ENCODE data around the gene RPRM.

The RPRM gene

GRCh38 chr2:153474407-153474806 lies 4.2 kb downstream of the RPRM start:
- TF ChIP-seq EZH2phosphoT487 (conservative IDR thresholded peaks at IDR 0.05; ENCODE audit: low read length), result no peak
- no peak for TF ChIP-seq CTCF (IDR thresholded peaks at IDR 0.05; ENCODE audit: insufficient read depth, low read length, poor library complexity, severe bottlenecking)
- no peaks in the 10 kb centered on the region for H3K27me3 ChIP-seq (ENCODE audit: low read length)
- no peak overlapping the region for H3K27ac ChIP-seq (ENCODE audit: low read depth, low read length)

GRCh38 chr2:153470867-153471266 lies 7.7 kb downstream of the RPRM start:
- H3K4me3 ChIP-seq (ENCODE audit: insufficient read depth, low read length, poor library complexity, severe bottlenecking), result no peak overlapping the region
- no peak overlapping the region for H3K9ac ChIP-seq (ENCODE audit: low read length)
- H3K9me3 ChIP-seq (ENCODE audit: insufficient read depth, low read length), result no peaks in the 10 kb centered on the region
- no peaks in the 10 kb centered on the region for H3K79me2 ChIP-seq (ENCODE audit: insufficient read depth, low read length)
- no peaks in the 10 kb centered on the region for H4K20me1 ChIP-seq (ENCODE audit: low read depth, low read length)
- no peaks in the 10 kb centered on the region for H3K27me3 ChIP-seq (ENCODE audit: low read length)
- H3K9me2 ChIP-seq (replicated peaks; ENCODE audit: insufficient read depth, low read length), result no peaks in the 10 kb centered on the region
- H3K4me2 ChIP-seq (ENCODE audit: low read depth, low read length, poor library complexity, severe bottlenecking), result no peak overlapping the region
- H2AFZ ChIP-seq (ENCODE audit: low read depth, low read length, severe bottlenecking), result no peak overlapping the region
- no peak overlapping the region for H3K27ac ChIP-seq (ENCODE audit: low read depth, low read length)
- TF ChIP-seq EZH2phosphoT487 (conservative IDR thresholded peaks at IDR 0.05; ENCODE audit: low read length), result no peak
- no peak for TF ChIP-seq CTCF (IDR thresholded peaks at IDR 0.05; ENCODE audit: insufficient read depth, low read length, poor library complexity, severe bottlenecking)
- no peaks in the 10 kb centered on the region for H3K36me3 ChIP-seq (ENCODE audit: low read length)
- no peaks in the 10 kb centered on the region for H3F3A ChIP-seq (ENCODE audit: insufficient read depth)

More at GRCh38 chr2:153474407-153474806, 4.2 kb downstream of the RPRM start:
- Histone ChIP-seq H3F3A (ENCODE audit: insufficient read depth) (no peaks in the 10 kb centered on the region), H3K9me3 (ENCODE audit: insufficient read depth, low read length) (no peaks in the 10 kb centered on the region), H3K4me3 (ENCODE audit: insufficient read depth, low read length, poor library complexity, severe bottlenecking) (no peak overlapping the region), H3K9me2 (replicated peaks; ENCODE audit: insufficient read depth, low read length) (no peaks in the 10 kb centered on the region), H4K20me1 (ENCODE audit: low read depth, low read length) (no peaks in the 10 kb centered on the region), H2AFZ (ENCODE audit: low read depth, low read length, severe bottlenecking) (no peak overlapping the region), H3K36me3 (ENCODE audit: low read length) (no peaks in the 10 kb centered on the region), H3K9ac (ENCODE audit: low read length) (no peak overlapping the region), H3K79me2 (ENCODE audit: insufficient read depth, low read length) (no peaks in the 10 kb centered on the region), H3K4me2 (ENCODE audit: low read depth, low read length, poor library complexity, severe bottlenecking) (no peak overlapping the region)

- Histone ChIP-seq H3K9me3 (ENCODE audit: insufficient read depth, low read length) (no peaks in the 10 kb centered on the region), H3K79me2 (ENCODE audit: insufficient read depth, low read length) (no peaks in the 10 kb centered on the region), H3K9ac (ENCODE audit: low read length) (no peak overlapping the region), H3K4me3 (ENCODE audit: insufficient read depth, low read length, poor library complexity, severe bottlenecking) (no peak overlapping the region), H3K36me3 (ENCODE audit: low read length) (no peaks in the 10 kb centered on the region), H4K20me1 (ENCODE audit: low read depth, low read length) (no peaks in the 10 kb centered on the region), H2AFZ (ENCODE audit: low read depth, low read length, severe bottlenecking) (no peak overlapping the region), H3K4me2 (ENCODE audit: low read depth, low read length, poor library complexity, severe bottlenecking) (no peak overlapping the region), H3K27ac (ENCODE audit: low read depth, low read length) (no peak overlapping the region), H3K27me3 (ENCODE audit: low read length) (no peaks in the 10 kb centered on the region), H3F3A (ENCODE audit: insufficient read depth) (no peaks in the 10 kb centered on the region), H3K9me2 (replicated peaks; ENCODE audit: insufficient read depth, low read length) (no peaks in the 10 kb centered on the region)
- TF ChIP-seq EZH2phosphoT487 (conservative IDR thresholded peaks at IDR 0.05; ENCODE audit: low read length) (no peak), CTCF (IDR thresholded peaks at IDR 0.05; ENCODE audit: insufficient read depth, low read length, poor library complexity, severe bottlenecking) (no peak)
Measured at GRCh38 chr2:153464395-153464794, 14.2 kb downstream of the RPRM start.
